Measurements from ENCODE around the gene IRF1.
"Not testable (repeated sequence)": the region's sequence is repeated elsewhere in the genome, so short reads cannot be mapped to it uniquely, and the experiment has no call there.

The IRF1 gene

GRCh38 chr5:132486318-132487094, 4.1 kb downstream of the IRF1 start:
- DNase-seq (ENCODE audit: low read depth), result no peak

GRCh38 chr5:132485641-132486317, 4.8 kb downstream of the IRF1 start:
- DNase-seq (ENCODE audit: low read depth), result no peak

GRCh38 chr5:132484876-132485640, 5.5 kb downstream of the IRF1 start:
- DNase-seq (ENCODE audit: low read depth), result not testable (repeated sequence)

- DNase-seq (ENCODE audit: low read depth), result no peak
These were observed 6.2 kb downstream of the IRF1 start for GRCh38 chr5:132484391-132484725.

GRCh38 chr5:132483661-132484390, 6.7 kb downstream of the IRF1 start:
- DNase-seq (ENCODE audit: low read depth), result no peak

GRCh38 chr5:132483101-132483500, 7.5 kb downstream of the IRF1 start:
- no peak for DNase-seq (ENCODE audit: low read depth)

GRCh38 chr5:132481596-132482211, 8.9 kb downstream of the IRF1 start:
- no peak for DNase-seq (ENCODE audit: low read depth)

GRCh38 chr5:132480893-132481595, 9.5 kb downstream of the IRF1 start:
- DNase-seq (ENCODE audit: low read depth), result no peak

- DNase-seq (ENCODE audit: low read depth), result no peak
These were observed 10.1 kb downstream of the IRF1 start for GRCh38 chr5:132480546-132480892.

- no peak for DNase-seq (ENCODE audit: low read depth)
These were observed 10.5 kb downstream of the IRF1 start for GRCh38 chr5:132480042-132480441.

GRCh38 chr5:132479111-132479951, 11.2 kb downstream of the IRF1 start:
- DNase-seq (ENCODE audit: low read depth), result no peak

- DNase-seq (ENCODE audit: low read depth), result no peak
These were observed 12.2 kb downstream of the IRF1 start for GRCh38 chr5:132478366-132478871.

GRCh38 chr5:132477784-132478365, 12.7 kb downstream of the IRF1 start:
- DNase-seq (ENCODE audit: low read depth), result no peak

GRCh38 chr5:132476876-132477781, 13.4 kb downstream of the IRF1 start:
- no peak for DNase-seq (ENCODE audit: low read depth)

GRCh38 chr5:132475987-132476875, 14.3 kb downstream of the IRF1 start:
- no peak for DNase-seq (ENCODE audit: low read depth)

- DNase-seq (ENCODE audit: low read depth), result no peak
These were observed 15.1 kb downstream of the IRF1 start for GRCh38 chr5:132475497-132475882.

- no peak for DNase-seq (ENCODE audit: low read depth)
These were observed 15.6 kb downstream of the IRF1 start for GRCh38 chr5:132474881-132475496.

Measured in stimulated activated CD8-positive, alpha-beta memory T cell treated with anti-CD3 and anti-CD28 coated beads, Interleukin-15, amount 100 ng/mL, for 24 hours (primary cell).